SK-N-SH (cell line): ENCODE results near the gene TRIM62.

Source experiments
- CHD2 ChIP-seq: fragments of 150-350 bp; IDR thresholded peaks from 2 replicates; pipeline ENCODE4 v1.6.1; 2018; ENCODE audit warnings: low read length; ENCODE audit not compliant: partially characterized antibody
- JUND ChIP-seq: IDR thresholded peaks from 2 replicates; pipeline ENCODE4 v1.4.0; 2012
- NFIC ChIP-seq: IDR thresholded peaks from 2 replicates; pipeline ENCODE4 v1.4.0; 2012; ENCODE audit warnings: borderline replicate concordance
- NRF1 ChIP-seq: IDR thresholded peaks from 2 replicates; pipeline ENCODE4 v1.6.1; 2012; ENCODE audit warnings: low read depth, mild to moderate bottlenecking, low read length
- POLR2AphosphoS5 ChIP-seq: IDR thresholded peaks from 2 replicates; pipeline ENCODE4 v1.6.1; 2012; ENCODE audit warnings: low read depth, low read length
- RAD21 ChIP-seq: IDR thresholded peaks from 2 replicates; pipeline ENCODE4 v1.6.1; 2012; ENCODE audit warnings: mild to moderate bottlenecking, low read length
- TF ChIP-seq, protein P1 (sequence below): IDR thresholded peaks from 2 replicates; pipeline ENCODE4 v1.4.0; 2012; ENCODE audit warnings: low read depth
- TF ChIP-seq, protein P2 (sequence below): fragments of 150-350 bp; IDR thresholded peaks from 2 replicates; pipeline ENCODE4 v1.6.1; 2017; ENCODE audit warnings: antibody characterized with exemption, low read length, low read depth, borderline replicate concordance
- TF ChIP-seq, protein P3 (sequence below): fragments of 200-600 bp; sonication (generic); IDR thresholded peaks from 2 replicates; pipeline ENCODE4 v1.6.1; 2017; ENCODE audit warnings: antibody characterized with exemption, mild to moderate bottlenecking, moderate library complexity

DNA sequence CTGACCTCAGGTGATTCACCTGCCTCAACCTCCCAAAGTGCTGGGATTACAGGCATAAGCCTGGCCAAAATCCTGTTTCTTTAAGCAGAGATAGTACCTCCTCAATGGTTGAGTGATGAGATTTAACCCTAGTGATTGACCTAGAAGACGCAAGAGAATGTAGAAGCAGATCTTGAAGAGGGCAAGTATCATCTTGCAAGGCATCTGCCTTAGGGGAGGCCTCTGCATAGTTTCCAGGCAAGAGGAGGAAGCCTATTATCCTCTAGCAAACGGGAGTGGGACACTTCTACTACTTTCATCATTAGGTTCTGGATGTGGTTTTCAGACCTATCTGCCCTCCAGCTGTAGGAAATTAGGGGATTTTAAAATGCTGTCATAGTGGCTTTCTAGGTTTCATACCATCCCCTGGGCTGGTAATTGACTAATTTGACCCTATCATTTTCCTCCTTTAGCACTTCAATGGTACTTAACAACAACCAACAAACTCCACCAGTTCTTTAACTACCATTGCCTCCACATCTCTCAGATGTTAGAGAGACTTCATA is 10.0 kb upstream of the TRIM62 start:
- TF ChIP-seq POLR2AphosphoS5 (no peak), NRF1 (no peak), NFIC (no peak), RAD21 (no peak), JUND (no peak), CHD2 (no peak)
- TF ChIP-seq, protein P1, sequence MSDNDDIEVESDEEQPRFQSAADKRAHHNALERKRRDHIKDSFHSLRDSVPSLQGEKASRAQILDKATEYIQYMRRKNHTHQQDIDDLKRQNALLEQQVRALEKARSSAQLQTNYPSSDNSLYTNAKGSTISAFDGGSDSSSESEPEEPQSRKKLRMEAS = no peak
- TF ChIP-seq, protein P2, sequence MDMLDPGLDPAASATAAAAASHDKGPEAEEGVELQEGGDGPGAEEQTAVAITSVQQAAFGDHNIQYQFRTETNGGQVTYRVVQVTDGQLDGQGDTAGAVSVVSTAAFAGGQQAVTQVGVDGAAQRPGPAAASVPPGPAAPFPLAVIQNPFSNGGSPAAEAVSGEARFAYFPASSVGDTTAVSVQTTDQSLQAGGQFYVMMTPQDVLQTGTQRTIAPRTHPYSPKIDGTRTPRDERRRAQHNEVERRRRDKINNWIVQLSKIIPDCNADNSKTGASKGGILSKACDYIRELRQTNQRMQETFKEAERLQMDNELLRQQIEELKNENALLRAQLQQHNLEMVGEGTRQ = no peak
- TF ChIP-seq, protein P3, sequence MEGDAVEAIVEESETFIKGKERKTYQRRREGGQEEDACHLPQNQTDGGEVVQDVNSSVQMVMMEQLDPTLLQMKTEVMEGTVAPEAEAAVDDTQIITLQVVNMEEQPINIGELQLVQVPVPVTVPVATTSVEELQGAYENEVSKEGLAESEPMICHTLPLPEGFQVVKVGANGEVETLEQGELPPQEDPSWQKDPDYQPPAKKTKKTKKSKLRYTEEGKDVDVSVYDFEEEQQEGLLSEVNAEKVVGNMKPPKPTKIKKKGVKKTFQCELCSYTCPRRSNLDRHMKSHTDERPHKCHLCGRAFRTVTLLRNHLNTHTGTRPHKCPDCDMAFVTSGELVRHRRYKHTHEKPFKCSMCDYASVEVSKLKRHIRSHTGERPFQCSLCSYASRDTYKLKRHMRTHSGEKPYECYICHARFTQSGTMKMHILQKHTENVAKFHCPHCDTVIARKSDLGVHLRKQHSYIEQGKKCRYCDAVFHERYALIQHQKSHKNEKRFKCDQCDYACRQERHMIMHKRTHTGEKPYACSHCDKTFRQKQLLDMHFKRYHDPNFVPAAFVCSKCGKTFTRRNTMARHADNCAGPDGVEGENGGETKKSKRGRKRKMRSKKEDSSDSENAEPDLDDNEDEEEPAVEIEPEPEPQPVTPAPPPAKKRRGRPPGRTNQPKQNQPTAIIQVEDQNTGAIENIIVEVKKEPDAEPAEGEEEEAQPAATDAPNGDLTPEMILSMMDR = no peak
